HG02588 (cell line): ENCODE data around the gene MAP1LC3B.

Source experiments
- ATAC-seq: cut with Tn5 transposase; IDR thresholded peaks from one replicate; pipeline ENCODE4 v1.9.1; 2021; ENCODE audit warnings: mild to moderate bottlenecking, moderate library complexity; ENCODE audit not compliant: unreplicated experiment

MAP1LC3B gene

GRCh38 chr16:87407511-87408112 lies 15.5 kb downstream of the MAP1LC3B start:
- no peak for ATAC-seq

- ATAC-seq, result no peak
These were observed 17.0 kb downstream of the MAP1LC3B start for GRCh38 chr16:87409153-87409552.

- ATAC-seq, result no peak
These were observed 17.6 kb downstream of the MAP1LC3B start for GRCh38 chr16:87409781-87410180.

- no peak for ATAC-seq
These were observed 18.4 kb downstream of the MAP1LC3B start for GRCh38 chr16:87410530-87410929.

- no peak for ATAC-seq
These were observed 18.8 kb downstream of the MAP1LC3B start for GRCh38 chr16:87410968-87411367.

- ATAC-seq, result no peak
These were observed 19.5 kb downstream of the MAP1LC3B start for GRCh38 chr16:87411375-87412271.

GRCh38 chr16:87412371-87412995 lies 20.3 kb downstream of the MAP1LC3B start:
- no peak for ATAC-seq

GRCh38 chr16:87412996-87413421 lies 20.9 kb downstream of the MAP1LC3B start:
- ATAC-seq, result no peak

GRCh38 chr16:87414251-87414680 lies 22.1 kb downstream of the MAP1LC3B start:
- ATAC-seq, result no peak

GRCh38 chr16:87415441-87415840 lies 23.3 kb downstream of the MAP1LC3B start:
- ATAC-seq, result no peak

- no peak for ATAC-seq
These were observed 24.8 kb downstream of the MAP1LC3B start for GRCh38 chr16:87416826-87417527.

- no peak for ATAC-seq
These were observed 25.4 kb downstream of the MAP1LC3B start for GRCh38 chr16:87417528-87417910.

GRCh38 chr16:87418216-87418615 lies 26.1 kb downstream of the MAP1LC3B start:
- no peak for ATAC-seq

GRCh38 chr16:87418644-87419043 lies 26.5 kb downstream of the MAP1LC3B start:
- ATAC-seq, result no peak

- no peak for ATAC-seq
These were observed 28.2 kb downstream of the MAP1LC3B start for GRCh38 chr16:87420026-87421002.

- no peak for ATAC-seq
These were observed 29.1 kb downstream of the MAP1LC3B start for GRCh38 chr16:87421003-87421912.

- no peak for ATAC-seq
These were observed 30.0 kb downstream of the MAP1LC3B start for GRCh38 chr16:87422106-87422505.

GRCh38 chr16:87423429-87423828 lies 31.3 kb downstream of the MAP1LC3B start:
- ATAC-seq, result no peak

- no peak for ATAC-seq
These were observed 32.1 kb downstream of the MAP1LC3B start for GRCh38 chr16:87424266-87424665.
